ENCODE measurements around the gene MAP2K2.
"Not testable (repeated sequence)": the region's sequence is repeated elsewhere in the genome, so short reads cannot be mapped to it uniquely, and the experiment has no call there.

MAP2K2 gene

DNA sequence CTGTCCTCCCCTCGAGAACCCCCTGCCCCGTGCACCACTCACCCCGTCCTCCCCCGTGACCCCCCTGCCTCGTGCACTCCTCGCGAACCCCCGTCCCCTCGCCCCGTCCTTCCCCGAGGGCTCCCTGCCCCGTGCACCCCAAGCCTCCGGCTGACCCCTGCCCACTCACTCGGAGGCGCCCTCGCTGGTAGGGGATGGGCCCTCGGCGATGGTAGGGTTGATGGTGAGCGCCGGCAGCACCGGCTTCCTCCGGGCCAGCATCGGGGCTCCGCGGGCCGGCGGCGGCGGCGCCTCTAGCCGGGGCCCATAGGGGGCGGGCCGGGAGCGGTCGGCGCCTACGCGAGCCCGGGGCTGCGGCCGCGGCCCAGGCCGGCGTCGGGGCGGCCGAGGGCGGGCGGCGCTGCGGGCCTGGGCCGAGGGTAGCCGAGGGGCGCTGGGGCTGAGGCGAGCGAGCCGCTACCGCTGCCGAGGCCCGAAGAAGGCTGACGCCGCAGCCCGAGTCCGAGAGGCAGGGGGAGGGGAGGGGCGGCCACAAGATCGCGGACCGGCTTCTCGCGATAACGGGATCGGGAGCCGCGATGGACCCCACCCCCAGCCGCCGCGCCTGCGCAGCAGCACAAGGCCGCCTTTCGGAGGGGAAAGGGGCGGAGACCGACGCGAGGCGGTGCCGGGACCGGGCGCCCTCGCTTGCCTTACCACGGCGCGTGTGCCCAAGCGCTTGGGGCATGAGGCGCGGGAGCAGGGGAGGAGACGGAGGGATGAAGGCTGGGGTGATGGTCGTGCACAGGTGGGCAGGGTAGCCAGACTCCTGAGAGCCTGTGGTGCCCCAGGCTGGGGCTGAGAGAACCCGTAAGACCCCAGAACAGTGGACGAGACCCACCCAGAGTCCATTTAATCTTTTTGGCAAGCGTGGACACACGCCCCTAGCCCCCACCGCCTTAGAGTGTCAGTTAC, at the start of gene MAP2K2:
Gene MAP2K2 (minus strand): TSS at position 508 of the 954 bp plus-strand sequence. CDS start 247 bp downstream, at position 261.
- peak; percentile 94 for DNase-seq (ENCODE audit: low spot score)

DNA sequence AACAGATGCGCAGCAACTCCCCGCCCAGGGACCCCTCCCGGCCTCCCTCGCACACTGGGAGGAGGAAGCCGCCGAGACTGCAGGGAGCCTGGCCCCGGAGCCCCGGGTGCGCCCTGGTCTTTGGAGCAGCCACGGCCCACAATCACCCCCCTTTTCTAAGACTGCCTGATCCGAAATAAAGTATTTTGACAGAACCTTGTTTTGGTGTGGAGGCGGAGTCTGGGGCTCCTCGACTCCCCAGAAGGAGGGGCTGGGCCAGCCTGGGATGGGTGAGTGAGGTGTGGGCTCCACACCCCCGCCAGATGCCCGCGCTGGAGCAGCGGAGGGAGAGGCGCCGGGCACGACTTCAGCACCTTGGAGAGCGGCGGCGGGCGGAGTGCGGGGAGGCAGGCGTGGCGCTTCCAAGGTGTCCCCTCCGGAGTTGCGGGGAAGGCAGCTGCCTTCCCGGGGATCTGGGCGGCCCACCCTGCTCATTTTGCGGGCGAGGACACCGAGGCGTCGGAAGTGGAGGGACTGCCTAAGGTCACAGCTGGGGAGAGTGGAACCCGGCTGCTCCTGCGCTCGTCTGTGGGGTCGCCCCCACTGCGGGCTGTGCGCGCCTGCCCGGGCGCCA, 49.0 kb upstream of the MAP2K2 start:
- DNase-seq (ENCODE audit: low spot score): peak; percentile 31

DNA sequence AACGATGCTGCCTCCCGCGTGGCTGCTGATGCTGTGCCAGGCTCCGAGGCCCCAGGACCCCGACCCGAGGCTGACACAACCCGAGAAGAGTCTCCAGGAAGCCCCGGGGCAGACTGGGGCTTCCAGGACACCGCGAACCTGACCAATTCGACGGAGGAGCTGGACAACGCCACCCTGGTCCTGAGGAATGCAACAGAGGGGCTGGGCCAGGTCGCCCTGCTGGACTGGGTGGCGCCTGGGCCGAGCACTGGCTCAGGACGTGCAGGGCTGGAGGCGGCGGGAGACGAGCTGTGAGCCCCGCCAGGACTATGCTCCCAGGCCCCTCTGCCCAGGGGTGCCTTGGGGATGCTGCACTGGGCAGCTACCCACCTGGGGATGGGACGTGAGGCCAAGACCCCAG, 47.8 kb upstream of the MAP2K2 start:
- DNase-seq (ENCODE audit: low spot score): no peak

DNA sequence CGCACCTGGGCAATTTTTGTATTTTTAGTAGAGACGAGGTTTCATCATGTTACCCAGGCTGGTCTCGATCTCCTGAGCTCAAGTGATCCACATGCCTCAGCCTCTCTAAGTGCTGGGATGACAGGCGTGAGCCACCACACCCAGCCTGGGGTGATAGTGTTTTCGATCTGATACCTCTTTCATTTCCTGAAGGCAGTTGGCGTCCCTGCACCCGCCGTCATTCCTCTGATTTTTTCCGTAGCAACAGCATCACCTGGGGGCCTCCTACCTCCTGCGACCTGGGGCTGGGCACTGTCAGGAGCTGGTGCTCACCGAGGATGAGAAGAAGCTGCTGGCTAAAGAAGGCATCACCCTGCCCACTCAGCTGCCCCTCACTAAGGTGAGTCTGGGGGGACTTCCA, 40.3 kb upstream of the MAP2K2 start:
- DNase-seq (ENCODE audit: low spot score): no peak

DNA sequence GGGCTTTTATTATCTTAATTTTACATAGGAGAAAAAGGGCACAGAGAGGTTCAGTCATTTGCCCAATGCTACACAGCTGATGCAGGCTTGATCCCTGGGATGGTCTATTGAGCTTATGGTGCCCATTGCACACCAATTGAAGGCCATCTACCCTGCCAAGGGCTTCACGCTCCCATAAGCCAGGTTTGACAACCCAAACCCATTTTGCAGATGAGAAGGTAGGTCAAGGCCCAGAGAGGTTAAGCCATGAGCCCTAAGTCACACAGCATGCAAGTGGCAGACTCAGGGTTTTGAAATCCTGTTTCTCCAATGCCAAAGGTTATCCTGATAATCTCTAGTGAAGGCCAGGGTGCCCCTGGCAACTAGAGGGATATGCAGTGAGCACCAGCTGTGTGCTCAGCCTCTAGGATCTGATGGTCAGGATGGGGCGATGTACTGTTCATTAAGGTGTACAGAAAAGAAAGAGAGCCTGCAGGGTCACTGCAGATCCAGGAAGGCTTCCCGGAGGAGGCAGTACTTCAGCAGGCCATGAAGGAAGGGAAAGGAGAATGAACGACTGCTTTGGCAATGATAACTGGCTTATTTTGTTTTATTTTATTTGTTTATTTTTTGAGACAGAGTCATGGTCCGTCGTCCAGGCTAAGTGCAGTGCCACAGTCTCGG, 37.6 kb upstream of the MAP2K2 start:
- DNase-seq (ENCODE audit: low spot score): no peak

DNA sequence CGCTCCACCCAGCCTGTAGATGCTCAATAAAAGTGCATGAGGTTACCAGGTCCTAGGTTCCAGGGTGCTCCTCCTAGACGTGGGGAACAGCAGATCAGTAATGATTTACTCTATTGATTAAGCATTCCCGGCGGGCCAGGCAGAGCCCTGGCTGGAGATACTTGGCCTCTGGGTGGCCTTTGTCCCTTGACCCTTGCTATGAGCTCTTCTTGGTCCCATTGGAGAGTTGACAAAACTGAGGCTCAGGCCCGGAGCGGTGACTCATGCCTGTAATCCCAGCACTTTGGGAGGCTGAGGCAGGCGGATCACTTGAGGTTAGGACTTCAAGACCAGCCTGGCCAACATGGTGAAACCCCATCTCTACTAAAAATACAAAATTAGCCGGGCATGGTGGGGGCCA, 34.0 kb upstream of the MAP2K2 start:
- DNase-seq (ENCODE audit: low spot score): not testable (repeated sequence)

DNA sequence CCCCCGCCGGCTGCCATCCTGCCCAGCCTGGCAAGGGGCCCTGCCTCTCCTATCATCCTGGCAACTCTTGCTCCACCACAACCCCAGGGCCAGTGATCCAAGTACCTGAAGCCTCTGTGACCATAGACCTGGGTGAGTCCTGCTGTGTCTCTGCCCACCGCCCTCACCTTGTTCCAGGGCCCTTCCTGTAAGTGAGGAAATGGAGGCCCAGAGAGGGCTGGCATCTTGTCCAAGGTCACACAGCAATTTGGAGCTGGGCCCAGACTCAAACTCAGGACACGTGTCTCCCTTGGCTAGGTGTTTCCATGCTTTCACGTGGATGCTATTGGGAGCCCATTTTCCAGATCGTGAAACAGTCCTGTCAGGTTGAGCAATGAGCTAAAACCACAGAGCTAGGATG, 33.2 kb upstream of the MAP2K2 start:
- DNase-seq (ENCODE audit: low spot score): no peak

DNA sequence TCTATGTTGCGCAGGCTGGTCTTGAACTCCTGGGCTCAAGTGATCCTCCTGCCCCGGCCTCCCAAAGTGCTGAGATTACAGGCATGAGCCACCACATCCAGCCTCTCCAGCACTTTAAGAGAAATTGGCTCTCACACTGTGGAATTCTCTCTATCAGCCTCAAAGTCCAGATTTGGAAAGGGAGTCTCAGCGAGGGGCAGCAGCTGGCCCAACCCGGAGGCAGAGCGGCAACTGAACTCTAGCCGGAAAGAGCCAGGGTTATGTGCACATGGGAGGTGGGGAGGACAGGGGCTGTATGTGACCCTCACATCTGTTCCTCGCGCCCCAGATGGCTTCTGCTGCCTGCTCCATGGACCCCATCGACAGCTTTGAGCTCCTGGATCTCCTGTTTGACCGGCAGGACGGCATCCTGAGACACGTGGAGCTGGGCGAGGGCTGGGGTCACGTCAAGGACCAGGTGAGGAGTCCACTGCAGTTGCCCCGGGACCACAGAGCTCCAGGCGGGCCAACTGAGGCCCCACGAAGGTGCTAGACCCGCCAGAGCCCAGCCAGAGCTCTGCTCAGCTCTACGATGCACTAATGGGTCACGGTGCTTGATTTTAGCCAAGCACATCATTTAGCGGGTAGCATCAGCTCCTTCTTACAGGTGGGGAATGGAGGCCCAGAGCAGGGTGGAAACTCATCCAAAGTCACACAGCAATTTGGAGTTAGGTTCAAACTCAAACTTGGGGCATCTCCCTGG, 30.8 kb upstream of the MAP2K2 start:
- DNase-seq (ENCODE audit: low spot score): no peak

DNA sequence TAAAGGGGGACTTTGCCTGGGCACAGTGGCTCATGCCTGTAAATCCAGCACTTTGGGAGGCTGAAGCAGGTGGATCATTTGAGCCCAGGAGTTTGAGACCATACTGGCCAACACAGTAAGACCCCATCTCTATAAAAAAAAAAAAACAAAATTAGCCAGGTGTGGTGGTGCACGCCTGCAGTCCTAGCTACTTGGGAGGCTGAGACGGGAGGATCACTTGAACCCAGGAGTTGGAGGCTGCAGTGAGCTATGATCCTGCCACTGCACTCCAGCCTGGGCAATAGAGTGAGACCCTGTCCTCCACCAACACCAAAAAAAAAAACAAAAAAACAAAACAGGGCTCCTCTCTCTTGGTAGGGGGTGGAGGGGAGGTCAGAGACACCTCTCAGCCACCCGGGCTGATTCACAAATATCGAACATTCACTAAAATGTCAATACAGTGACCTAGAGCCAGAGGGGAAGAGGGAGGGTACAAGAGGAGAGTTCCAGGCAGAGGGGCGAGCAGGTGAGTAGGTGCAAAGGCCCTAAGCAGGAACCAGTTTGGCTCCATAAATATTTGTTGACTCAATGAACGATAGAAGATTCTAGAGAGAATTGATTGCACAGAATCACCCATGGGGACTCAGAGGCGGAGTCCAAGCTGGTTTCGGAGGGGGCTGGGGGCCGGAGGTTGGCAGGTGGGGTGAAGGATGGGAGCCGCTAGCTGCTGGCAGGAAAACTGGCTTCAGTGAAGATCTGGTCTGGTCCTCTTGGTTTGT, 28.5 kb upstream of the MAP2K2 start:
- DNase-seq (ENCODE audit: low spot score): no peak

DNA sequence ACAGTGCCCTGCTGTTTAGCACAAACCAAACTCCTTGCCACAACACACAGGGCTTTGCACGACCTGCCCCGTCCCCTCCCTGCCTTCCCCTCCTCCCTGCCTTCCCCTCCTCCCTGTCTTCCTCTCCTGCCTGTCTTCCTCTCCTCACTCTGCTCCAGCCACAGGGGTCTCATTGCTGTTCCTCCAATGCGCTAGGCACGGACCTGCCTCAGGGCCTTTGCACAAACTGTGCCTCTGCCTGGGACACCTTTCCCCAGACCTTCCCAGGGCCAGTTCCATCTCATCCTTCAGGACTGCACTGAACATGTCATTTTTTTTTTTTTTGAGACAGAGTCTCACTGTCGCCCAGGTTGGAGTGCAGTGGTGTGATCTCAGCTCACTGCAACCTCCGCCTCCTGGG, 27.7 kb upstream of the MAP2K2 start:
- DNase-seq (ENCODE audit: low spot score): no peak

DNA sequence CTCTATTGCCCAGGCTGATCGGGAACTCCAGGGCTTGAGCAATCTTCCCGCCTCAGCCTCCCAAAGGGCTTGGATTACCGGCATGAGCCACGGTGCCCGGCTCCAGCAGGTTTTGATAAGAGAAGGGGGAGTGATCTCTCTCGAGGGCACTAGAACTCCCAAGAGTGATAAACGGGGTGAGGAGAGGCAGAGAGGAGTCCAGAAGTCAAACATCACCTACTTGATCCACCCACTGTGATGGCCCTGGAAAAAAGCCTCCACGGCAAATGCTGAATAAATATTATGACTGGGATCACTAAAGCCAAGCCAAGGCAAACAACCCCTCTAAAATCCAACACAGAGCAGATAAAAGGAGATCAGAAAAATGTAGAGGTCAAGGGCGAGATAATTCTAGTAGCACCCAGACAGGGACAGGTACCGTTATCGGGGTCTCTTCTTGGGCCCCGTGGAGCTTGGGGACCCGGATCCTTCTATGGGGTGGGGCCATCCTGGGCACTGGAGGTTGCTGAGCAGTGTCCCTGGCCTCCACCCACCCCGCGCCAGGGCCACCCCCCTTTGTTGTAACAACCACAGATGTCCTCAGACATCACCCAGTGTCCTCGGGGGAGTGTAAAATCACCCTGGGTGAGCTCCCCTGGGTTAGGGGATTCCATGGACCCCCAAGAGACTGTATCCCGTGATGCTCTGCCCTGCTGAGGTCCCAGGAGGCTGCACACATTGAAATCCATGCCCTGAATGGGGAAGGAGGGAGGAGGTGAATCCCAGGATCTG, 25.8 kb upstream of the MAP2K2 start:
- no peak for DNase-seq (ENCODE audit: low spot score)

DNA sequence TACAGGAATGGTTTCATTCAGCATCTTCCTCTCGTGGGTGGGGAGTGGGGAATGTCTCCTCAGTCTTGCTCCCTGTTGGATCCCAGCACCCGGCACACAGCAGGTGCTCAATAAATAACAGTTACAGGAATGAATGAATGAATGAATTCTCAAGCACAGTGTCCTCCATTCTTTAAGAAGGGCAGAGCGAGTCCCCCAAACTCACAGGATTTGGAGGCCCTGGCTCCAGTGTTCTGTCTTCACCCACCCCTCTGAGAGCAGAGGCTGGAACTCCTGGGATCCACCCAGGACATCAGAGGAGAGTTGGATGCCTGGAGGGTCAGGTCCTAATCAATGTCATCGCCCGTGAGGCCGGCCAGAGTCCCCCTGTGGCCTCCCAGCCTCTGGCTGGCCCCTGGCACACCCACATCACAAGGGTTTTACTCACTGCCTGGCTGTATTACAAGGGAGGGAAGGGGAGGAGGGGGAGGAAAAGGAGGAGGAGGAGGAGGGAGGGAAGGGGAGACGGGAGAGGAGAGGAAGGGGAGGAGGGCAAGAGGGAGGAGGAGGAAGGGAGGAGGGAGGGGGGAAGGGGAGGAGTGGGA, 20.8 kb upstream of the MAP2K2 start:
- no peak for DNase-seq (ENCODE audit: low spot score)

DNA sequence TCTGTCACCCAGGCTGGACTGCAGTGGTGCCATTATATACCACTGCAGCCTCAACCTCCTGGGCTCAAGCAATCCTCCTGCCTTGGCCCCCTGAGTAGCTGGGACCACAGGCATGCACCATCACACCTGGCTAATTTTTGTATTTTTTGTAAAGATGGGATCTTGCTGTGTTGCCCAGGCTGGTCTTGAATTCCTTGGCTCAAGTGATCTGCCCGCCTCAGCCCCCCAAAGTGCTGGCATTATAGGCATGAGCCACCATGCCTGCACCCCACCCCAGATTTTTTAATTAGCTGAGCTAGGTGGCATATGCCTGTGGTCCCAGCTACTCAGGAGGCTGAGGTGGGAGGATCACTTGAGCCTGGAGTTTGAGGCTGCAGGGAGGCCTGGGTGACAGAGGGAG, 19.0 kb upstream of the MAP2K2 start:
- DNase-seq (ENCODE audit: low spot score): not testable (repeated sequence)

DNA sequence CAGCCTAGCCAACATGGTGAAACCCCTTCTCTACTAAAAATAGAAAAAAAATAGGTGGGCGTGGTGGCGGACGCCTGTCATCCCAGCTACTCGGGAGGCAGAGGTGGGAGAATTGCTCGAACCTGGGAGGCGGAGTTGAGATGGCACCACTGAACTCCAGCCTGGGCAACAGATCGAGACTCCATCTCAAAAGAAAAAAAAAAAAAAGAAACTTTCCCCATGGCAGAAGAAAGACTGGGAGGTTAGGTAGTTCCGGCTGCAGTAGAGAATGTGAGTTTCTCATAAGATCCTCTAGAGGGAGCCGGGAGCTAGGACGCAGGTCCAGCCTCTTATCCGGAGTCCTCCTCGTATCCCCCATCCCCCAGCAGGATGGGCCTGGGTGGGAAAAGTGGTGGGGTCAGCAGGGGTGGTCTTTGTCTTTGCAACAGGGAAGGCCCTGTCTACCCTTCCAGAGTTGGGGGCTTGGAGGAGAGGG, 16.4 kb upstream of the MAP2K2 start:
- peak; percentile 70 for DNase-seq (ENCODE audit: low spot score)

DNA sequence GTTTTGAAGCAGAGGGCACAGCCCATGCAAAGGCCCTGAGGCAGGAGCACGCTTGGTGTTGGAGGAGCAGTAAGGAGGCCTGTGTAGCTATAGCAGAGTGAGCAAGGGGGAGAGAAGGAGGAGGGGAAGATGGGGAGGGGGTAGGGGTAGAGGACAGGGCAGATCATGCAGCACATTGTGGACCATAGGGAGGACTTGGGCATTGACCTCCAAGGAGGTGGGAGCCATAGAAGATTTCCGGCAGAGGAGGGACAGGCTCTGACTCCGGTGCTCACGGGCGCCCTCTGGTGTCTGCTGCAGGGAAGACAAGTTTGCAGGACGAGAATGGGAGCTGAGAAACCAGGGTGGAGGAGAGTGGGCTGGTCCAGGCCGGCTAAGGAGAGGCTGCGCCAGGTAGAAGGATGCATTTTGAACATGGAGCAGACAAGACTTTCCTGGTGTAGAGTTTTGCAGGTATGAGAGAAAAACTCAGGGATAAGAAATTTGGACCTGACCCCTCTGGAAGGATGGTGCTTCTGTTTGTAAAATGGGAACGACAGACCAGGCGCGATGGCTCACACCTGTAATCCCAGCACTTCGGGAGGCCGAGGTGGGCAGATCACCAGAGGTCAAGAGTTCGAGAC, 15.8 kb upstream of the MAP2K2 start:
- peak; percentile 83 for DNase-seq (ENCODE audit: low spot score)

DNA sequence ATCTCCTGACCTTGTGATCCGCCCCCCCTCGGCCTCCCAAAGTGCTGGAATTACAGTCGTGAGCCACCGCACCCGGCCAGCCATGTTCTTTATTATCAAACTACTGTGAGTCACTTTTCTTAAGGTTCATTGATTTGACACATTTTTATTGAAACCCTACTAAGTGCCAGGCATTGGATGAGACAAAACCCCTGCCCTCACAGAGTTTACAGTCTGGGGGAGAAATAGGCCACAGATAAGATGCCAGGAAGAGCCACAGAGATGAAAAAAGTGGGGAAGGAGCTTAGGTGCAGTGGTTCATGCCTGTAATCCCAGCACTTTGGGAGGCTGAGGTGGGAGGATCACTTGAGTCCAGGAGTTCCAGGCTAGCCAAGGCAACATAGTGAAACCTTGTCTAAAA, 14.5 kb upstream of the MAP2K2 start:
- no peak for DNase-seq (ENCODE audit: low spot score)

DNA sequence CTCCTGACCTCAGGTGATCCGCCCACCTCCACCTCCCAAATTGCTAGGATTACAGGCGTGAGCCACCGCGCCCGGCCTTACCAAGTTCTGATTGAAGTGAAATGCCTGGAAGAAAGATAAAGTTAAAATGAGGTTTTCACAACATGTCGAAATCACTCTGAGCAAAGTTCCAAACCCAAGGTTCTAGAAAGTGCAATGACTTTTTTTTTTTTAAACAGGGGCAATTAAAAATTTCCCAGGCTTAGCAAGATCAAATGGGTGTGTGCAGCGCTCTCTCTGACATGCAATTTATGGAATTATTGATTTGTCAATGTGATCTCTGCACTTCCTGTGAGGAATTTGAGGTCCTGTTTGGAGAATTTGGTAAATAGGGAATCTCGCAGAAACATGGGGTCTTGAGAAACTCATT, 12.8 kb upstream of the MAP2K2 start:
- no peak for DNase-seq (ENCODE audit: low spot score)

DNA sequence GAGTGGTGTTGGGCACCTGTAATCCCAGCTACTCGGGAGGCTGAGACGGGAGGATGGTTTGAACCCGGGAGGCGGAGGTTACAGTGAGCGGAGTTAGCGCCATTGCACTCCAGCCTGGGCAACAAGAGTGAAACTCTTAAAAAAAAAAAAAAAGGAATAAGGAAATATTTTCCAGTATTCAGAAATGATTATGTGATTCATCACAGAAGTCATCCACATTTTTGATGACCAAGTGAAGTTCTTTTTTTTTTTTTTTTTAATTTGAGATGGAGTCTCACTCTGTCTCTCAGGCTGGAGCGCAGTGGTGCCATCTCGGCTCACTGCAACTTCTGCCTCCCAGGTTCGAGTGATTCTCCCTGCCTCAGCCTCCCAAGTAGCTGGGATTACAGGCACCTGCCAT, 11.5 kb upstream of the MAP2K2 start:
- DNase-seq (ENCODE audit: low spot score): not testable (repeated sequence)

DNA sequence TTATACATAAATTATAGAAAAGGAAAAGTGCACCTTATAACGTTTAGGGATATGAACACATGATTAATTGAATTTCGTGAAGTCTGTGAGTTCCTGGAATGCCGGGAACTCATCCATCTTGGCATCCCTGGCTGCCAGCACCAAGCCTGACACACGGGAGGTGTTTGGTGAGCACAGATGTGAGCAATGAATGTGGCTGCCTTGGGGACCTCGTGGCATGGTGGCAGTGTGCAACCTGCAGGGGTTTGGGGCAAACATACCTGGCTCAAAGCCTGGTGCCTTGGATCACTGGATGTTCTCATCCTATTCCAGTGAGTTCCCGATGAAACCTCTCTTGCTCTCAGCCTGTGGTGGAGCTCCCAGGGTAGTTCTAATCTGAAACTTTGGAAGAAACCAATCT, 10.4 kb upstream of the MAP2K2 start:
- DNase-seq (ENCODE audit: low spot score): no peak
